Ureter (tissue), 1 donor: ENCODE measurements around the gene MBNL1. TPM values are rescaled to one million over a fixed set of nuclear protein-coding genes. Genes with fewer than 3 reads are reported as not detected.

ENCODE experiments used
- DNase-seq: peaks from one replicate; pipeline ENCODE4 v3.0.0-alpha.2; 2020; ENCODE audit warnings: low spot score
- total RNA-seq: library from RNA; stranded (reverse); gene quantifications from one replicate; pipeline ENCODE4 v1.2.4, GENCODE V29; 2023
- donor health status: DM: yes; HTN: yes; CAD: no.

Gene MBNL1
- total RNA-seq, 1 donor from 2014 or later: 223 TPM

DNA sequence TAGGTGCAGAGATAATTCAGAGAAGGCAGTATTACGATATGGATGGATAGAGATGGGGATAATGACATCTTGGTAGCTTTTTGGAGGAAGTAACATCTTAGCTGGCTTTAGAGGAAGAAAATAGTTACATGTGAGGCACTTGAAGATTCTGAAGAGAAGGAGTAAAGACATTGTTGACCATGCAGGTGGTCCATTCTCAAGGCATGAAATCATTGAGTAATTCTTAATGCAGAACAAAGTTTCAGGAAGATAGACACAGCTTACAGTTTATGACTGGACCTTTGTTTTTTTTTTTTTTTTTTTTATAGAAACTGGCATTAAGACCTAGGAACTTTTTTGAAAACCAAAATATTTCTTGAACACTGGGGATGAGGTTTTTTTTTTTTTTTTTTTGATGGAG, 28.2 kb downstream of the MBNL1 start:
- no peak for DNase-seq

DNA sequence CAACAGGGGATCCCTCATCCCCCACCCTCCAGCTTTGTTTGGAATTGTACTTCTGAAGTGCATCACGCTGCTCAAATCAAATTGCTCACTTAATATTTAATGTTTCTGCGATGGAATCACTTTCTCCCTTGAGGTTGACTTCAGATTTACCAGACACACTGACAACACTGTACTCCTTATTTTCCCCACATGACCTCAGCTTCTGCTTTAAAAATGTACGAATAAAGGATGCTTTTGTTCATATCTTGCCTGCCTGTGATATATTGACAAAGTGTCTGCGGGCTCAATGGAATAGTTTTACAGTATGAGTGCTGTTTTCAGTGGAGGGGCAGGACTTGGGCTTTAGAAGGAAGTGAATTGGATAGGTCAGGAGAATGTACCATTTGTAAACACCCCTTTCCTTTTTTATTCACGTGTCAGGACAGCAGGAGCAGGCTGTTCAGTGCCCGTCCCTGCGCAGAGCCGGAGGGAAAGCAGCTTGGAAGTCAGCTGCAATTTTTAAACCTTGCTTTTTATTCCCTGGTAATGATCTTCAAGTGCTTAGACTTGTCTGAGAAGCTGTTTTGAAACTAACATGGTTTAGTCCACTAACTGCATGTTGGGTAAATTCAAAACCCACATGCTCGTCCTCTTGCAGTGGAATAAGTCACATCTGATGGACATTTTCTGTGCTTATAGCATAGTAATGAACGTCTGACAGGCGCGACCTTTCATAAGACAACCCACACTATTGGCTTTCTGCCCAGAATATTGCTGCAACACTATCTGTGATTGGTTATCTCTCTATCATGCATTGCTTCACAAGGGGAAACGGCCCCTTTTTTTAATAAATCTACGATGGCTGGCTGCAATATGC, 29.9 kb downstream of the MBNL1 start:
- peak; percentile 78 for DNase-seq

DNA sequence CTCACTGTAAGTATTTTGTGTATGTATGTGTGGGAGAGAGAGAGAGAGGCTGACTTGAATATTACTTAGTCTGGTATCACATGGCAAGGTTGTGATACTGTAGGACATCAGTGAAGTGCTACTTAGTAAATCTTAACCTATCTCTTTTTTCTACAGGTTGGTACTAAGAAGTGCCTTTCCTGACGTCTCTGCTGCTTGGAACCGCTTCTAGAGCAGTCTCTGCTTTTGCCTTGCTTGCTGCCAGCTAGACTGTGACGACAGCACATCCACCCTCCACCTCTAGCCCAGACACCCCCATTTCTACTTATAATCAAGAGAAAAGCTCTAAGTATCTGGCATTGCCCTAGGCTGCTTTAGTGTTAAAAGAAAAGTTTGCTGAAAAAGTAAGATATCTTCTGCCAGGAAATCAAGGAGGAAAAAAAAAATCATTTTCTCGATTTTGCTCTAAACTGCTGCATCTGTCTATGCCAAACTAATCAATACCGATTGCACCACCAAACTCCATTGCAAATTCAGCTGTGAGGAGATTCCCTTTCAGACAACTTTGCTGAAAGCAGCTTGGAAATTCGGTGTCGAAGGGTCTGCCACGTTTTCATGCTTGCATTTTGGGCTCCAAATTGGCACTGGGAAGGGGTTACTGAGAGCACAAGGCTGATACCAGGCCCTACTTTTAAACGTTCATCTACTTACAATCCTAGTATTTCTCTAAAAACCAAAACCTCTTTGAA, 30.7 kb downstream of the MBNL1 start:
- no peak for DNase-seq

DNA sequence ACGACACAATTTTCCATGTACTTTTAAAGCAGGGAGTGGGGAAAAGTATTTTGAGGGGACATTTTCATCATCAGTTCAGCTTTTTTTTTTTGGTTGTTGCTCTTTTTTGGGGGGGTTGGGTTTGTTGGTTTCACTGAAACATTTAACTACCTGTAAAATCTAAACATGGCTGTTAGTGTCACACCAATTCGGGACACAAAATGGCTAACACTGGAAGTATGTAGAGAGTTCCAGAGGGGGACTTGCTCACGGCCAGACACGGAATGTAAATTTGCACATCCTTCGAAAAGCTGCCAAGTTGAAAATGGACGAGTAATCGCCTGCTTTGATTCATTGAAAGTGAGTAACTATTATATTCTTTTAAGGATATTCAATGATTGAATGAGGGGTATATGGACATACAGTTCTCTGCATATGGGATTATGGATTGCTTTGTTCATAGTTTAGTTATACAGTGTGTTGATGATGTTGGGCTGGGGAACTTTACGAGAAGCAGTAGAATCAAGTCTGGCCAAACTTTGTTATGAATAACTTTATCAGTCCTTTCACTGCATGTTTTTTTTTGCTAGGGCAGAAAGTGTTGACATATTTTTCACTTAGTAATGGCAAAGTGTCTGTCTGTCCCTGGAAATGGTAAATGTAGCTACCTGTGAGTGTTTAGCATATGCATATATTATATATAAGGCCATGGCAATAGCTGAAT, 31.5 kb downstream of the MBNL1 start:
- DNase-seq: no peak

DNA sequence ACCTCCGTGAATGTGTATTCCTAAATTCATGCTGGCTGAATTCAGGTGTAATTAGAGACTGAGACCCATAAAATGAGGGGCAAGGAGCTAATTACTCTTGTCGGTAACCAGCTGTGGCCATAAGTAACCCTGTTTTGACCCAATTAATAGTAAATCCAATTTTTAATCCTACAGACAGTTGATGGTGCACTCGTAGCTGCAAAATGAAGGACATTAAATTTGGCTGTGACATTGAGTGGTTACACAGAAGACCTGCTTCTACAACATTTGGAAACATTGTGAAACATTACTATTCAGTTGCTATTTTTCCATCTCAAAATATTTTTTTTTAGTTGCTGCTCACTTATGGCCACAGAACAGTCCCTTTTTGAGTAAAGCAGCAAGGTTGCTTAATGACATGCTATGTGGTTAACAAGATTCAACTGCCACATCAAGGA, 33.0 kb downstream of the MBNL1 start:
- DNase-seq: no peak

DNA sequence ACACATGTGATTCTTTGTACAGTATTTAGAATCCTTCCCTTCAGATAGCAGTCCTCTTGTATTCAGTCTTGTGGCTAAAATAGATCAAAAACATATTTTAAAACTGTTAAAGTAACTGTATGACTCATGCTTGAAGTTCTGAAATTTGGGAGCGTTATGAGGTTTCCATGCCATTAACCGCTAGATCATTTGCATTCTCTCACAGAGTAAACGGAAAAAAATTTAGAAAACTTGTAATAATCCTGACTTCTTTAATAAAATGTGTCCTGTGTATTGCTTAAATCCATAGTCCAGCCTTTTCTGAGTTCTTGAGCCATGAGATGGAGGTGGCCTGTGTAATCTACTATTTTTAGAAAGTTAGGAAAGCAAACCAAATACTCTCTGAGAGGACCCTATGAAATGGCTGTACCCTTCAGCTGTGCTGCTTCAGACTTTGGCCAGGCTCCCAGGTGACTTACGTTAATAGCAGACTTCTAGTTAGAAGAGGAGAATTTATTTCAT, 33.8 kb downstream of the MBNL1 start:
- DNase-seq: no peak

DNA sequence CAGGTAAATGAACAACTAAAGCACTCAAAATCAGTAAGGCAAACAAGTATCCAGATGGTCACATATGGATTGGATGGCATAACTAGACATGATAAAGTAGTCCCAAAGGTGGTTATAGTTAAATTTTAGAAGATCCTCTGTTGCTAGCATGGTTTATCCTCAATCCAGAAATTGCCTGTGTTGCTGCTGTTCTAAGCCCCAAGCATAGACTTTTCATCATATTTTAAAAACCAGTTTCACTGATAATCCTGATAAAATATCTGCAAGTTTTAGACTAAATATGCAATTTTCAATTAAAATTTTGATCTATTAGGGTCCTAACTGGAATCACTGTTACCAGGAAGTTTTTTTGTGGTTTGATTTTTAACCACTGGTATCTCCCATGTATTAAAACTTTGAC, 35.4 kb downstream of the MBNL1 start:
- DNase-seq: no peak

DNA sequence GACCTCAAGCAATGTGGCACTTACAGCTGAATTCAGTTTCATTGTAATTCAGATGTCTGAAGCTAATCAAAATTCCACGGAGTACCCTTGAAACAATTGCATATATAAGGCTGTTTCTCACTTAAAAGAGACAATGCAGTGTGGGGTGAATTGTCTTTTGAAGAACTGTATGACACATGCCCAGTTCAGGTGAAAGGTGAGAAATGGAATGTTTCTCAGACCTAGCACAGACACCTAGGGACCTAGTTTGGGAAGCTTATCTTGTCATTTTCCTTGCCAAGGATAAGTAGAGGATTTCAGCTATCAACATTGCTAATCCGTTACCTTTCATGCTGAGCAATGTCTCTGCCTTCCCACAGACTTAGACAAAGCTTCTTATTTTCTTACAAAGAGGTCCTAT, 36.3 kb downstream of the MBNL1 start:
- no peak for DNase-seq

DNA sequence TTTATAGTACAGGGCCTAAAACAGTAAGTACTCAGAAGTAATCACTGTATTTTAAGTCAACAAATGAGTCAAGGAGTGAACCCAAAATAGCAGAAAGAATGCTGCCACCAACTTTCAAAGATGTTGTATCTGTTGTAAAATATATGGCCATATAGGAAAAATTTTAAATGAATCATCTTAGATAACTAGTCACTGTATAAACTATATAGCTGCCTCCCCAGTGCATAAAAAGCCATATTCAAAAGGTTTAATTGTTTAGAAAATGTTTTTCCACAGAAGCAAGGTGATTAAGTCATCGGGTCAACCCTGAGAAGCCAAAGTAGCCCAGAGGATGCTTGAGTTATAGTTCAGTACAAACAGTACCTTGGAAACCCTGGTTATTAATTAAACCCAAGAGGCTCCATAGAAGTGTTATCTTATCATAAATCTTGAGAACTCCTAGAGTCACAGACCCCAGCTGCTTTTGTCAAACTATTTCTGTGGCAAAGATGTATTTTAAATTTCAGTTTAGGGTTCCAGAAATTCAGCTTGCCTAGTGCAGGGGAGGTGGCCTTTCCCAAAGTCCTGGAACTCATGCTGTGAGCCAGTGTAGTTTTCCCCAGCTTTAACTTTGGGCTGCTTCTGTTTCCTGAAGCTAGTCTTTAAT, 39.2 kb downstream of the MBNL1 start:
- DNase-seq: no peak

DNA sequence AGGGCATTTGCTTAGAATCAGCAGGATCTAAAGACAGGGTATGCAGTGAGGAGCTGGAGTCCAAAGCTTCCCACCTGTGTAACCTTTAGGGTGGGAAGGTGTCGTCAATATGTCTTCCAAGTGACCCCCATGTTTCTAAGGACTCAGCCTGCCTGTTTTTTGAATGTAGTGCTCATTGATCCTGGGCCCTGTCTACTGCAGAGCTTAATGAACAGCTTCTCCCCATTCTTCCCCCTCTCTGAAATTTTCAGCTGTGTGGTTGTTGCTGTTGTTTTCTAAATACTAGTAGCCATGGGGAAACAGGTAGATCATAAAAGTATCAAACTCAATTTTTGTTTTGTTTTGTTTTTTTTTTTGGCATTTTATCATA, 39.7 kb downstream of the MBNL1 start:
- DNase-seq: no peak

DNA sequence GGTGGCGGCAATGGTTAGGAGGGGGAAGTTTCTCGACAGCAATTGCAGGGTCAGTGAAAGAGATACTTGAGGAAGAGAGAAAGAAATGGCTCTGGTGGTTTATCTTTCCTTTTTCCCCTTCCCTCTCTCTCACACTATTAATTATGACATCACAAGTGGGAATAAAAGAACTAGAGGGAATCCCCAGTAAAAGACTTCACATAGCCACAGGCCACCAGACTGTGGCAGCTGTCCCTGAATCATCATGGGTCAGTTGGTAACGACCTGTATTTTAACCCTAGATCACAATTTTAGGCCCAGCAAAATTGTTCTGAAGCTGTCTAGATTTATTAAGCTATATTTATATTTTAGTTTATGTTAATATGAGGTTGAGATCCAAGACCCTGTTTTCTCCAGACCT, 40.3 kb downstream of the MBNL1 start:
- no peak for DNase-seq

DNA sequence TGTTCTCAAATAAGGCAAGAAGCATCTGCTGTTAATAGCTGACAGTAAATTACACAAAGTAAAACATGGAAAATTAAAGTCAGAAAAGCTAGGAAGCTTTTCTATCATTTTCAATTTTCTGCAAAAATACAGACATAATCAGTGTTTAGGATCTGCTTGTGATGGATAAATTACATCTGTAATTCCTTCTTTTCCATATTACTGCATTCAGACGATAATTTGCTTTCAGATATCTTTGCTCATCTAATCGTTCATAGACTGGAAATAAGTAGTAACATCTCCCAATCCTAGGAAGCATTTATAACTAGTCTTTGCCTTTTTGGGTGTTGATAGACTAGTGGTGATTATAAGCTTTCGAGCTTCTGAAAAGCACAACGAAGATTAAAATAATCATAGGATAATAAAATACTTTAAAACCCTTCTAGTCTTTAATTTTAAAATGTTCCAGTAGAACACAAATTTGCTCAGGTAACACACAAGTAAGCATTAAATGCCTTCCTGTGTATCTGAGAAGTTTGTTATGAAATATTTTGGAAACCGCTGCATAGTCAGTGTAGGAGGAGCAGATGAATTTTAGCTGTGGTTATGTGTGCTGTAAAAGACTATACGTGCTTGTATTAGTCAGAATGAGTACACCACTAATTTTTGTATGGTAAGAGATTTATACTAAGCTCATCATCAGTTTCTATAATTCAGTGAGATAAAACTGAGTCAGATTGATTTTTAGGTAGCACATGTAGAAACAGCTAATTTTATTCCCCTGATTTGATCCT, 41.0 kb downstream of the MBNL1 start:
- DNase-seq: no peak

DNA sequence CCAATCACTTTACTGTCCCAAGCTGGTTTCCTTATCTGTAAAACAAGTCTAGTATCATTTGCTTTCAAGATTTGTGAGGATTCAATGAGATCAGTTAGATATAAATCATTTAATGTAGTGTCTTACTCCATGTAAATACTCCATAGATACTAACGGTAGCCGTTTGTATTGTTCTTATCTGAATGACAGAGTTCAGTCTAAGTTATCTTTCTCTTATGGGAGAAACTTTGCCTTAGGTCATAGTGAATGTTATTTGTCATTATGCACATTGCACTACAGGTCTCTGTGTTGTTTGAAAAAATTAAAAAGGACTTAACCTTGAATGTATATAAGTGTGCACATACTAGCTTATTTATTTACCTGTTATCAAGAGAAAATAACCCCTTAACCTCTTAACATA, 44.7 kb downstream of the MBNL1 start:
- DNase-seq: no peak

DNA sequence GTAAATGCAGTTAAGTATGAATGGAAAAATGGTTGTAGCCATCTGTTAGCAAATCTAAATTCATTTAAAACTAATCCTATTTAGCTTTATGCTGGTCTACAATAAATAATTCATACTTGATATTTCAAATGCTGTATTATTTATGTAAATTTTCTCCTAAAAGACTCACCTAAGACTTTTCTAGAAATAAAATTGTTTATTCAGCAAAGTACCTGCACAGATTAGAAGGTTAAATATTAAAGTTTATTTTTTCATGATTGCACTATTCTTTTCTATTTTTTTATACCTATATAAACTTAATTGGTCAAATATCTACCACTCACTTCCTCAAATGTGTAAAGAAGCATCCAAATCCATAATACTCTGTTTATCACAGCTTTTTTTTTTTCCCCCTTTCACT, 45.2 kb downstream of the MBNL1 start:
- DNase-seq: no peak

DNA sequence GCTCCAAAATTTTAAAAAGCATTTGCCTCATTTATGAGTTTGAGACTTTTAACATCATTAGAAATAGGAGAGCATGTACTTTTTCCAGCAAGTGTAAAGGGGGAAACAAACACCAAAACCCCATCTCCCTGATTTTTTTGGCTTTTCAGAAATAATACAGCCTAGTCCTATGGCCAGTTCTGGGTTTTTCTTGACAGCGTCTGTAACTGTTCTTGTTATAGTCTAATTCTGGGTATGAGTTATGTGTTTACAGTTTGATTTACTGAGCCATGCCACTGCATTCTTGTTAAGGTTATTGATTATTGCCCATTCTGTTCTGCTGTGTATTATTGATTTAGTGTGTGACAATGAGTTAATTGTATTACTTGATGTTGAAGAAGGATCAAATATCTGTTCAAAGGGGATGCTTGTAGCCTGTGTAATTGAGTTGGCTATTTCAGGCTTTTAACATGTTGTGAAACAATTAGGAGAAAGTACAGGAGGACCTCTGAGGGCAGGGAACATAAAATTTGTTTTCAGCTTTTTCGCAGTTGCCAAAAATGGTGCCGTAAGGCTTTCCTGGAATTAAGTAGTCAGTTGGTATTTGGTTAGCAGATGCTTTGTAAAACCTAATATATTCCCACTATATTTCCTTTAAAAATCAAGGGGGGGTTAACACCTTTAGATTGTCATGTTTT, 46.1 kb downstream of the MBNL1 start:
- DNase-seq: no peak

DNA sequence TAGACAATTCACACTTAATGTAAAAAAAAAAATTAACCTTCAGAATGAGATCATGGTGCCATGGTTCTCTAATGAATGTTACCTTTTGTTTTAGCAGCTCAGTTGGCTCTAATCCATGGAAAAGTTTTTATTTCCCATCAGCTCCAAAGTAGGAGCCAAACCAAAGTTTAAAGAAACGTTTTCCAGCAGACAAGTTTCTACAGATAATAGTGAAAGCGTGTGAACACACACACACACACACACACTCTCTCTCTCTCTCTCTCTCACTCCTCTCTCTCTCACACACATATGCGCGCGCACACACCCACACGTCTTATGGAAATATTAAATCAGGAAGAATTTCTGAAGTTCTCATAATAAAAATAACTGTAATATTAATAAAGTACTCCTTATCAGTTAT, 46.9 kb downstream of the MBNL1 start:
- DNase-seq: no peak

DNA sequence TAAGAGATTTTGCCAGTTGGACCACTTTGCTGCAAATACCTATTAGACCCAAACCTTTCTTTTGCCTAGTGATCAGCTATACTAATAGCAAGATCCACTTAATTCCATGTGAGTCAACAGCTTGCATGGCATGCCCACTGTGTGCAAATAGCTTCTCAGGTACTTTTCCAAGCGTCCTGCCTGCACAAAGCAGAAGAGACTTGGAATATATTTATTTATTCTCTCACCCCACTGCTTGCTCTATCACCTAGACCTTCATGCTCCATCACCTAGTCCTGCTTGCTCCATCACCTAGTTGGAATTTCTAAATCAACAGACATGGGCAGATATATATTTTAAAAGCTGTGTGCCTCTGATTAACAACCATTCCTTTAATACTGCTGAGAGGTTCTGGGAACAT, 47.6 kb downstream of the MBNL1 start:
- no peak for DNase-seq

DNA sequence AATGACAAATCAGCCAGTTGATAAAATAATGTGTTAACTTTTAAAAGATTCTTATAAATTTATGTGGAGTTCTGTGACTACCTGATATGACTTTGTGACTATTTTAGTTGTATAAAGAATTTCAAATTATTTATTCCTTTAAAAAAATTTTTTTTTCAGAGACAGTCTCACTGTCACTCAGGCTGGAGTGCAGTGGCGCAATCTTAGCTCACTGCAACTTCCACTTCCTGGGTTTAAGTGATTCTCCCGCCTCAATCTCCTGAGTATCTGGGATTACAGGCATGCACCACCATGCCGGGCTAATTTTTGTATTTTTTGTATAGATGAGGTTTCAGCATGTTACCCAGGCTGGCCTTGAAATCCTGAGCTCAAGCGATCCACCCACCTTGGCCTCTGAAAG, 48.5 kb downstream of the MBNL1 start:
- DNase-seq: no peak

DNA sequence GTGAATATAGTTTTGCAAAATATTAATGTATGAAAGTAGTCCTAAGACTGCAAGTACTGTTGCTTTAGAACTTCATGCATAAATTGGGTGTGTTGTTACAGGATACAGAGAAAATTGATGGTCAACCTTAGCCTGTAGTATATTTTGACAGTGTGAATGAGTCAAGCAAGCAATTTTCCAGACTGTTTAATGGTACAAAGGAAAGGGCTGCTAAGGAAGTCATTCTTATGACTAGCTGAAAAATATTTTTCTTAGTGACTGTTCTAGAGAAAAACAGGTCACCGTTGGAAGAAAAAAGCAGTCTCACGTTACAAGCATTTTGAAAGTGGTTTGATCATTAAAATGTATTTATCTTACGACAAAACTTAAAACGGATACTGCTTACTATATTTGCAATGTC, 49.2 kb downstream of the MBNL1 start:
- DNase-seq: no peak

DNA sequence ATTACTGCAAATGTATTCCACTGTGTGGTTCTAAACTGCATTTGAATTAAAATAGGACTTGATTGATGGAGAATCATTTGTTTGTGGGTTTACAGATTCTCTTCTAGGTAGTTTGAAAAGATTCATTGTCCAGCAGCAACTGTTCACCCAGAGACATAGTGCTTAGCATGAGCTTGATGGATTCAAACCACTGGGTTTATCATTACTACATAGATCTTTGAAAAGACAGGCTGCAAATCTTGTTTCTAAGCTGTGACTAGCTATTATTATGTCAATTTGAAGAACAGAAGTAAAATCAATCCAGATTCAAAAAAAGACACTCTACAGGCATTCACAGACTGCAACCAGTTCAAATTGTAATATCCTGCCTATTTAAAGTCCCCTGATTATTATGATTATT, 49.8 kb downstream of the MBNL1 start:
- DNase-seq: no peak

DNA sequence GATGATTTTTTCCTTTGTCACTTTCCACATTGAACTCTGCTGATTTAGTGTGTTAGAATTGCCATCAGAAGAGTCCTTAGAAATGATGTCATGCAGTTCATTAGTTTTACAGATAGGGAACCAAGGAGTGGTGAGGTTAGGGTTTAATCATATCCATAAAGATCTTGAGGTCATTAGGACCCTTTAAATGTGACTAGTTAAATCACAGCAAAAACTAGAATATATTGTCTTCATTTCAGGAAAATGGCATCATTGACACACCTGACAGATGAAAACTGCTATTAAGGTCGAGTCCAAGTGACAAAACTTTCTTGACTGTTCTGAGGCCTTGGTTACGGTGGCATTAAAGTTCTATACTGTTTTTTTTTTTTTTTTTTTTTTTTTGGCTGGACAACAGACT, 50.5 kb downstream of the MBNL1 start:
- no peak for DNase-seq
